H7 (cell line): Measurements from ENCODE around the gene C1orf146. TPM values are rescaled to one million over a fixed set of nuclear protein-coding genes. Genes with fewer than 3 reads are reported as not detected.
"Not testable (repeated sequence)": the region's sequence is repeated elsewhere in the genome, so short reads cannot be mapped to it uniquely, and the experiment has no call there.

ENCODE experiments used
- DNase-seq: peaks from one replicate; pipeline ENCODE4 v3.0.0; 2012
- H3K27me3 ChIP-seq: 2 replicates; pipeline ENCODE4 v1.6.0; 2011; ENCODE audit warnings: mild to moderate bottlenecking, low read length; ENCODE audit not compliant: control insufficient read depth, insufficient read depth
- H3K36me3 ChIP-seq: replicated peaks from 2 replicates; pipeline ENCODE4 v1.5.1; 2011; ENCODE audit warnings: low read length; ENCODE audit not compliant: control insufficient read depth, insufficient read depth
- H3K4me3 ChIP-seq: 2 replicates; pipeline ENCODE4 v1.5.1; 2011; ENCODE audit warnings: low read depth, mild to moderate bottlenecking, control low read depth, low read length, moderate library complexity; ENCODE audit not compliant: insufficient read depth
- total RNA-seq: library from RNA; depleted of rRNA; stranded (reverse); fragments of >200 nt; shearing (Covaris generic); gene quantifications from 2 replicates; pipeline ENCODE4 v1.2.3, GENCODE V29; 2014

The C1orf146 gene
- total RNA-seq, 1 experiment from 2014 or later: not detected

GRCh38 chr1:92219028-92219427 lies 1.3 kb downstream of the C1orf146 start:
- Histone ChIP-seq H3K4me3 (no peak overlapping the region), H3K36me3 (no peaks in the 10 kb centered on the region), H3K27me3 (no peaks in the 10 kb centered on the region)
- DNase-seq: no peak

- Histone ChIP-seq H3K27me3 (no peaks in the 10 kb centered on the region), H3K36me3 (no peaks in the 10 kb centered on the region), H3K4me3 (no peak overlapping the region)
- DNase-seq: no peak
Measured at GRCh38 chr1:92228401-92228800, 10.7 kb downstream of the C1orf146 start.

GRCh38 chr1:92230736-92231135 lies 13.0 kb downstream of the C1orf146 start:
- DNase-seq: no peak
- H3K27me3 ChIP-seq: no peaks in the 10 kb centered on the region
- H3K4me3 ChIP-seq: no peak overlapping the region
- H3K36me3 ChIP-seq: no peaks in the 10 kb centered on the region

- no peak for DNase-seq
- Histone ChIP-seq H3K36me3 (no peaks in the 10 kb centered on the region), H3K27me3 (no peaks in the 10 kb centered on the region), H3K4me3 (no peak overlapping the region)
Measured at GRCh38 chr1:92240034-92240433, 22.3 kb downstream of the C1orf146 start.

- Histone ChIP-seq H3K36me3 (peaks cover 5% of the 10 kb centered on the region), H3K4me3 (no peak overlapping the region), H3K27me3 (no peaks in the 10 kb centered on the region)
- DNase-seq: no peak
Measured at GRCh38 chr1:92244376-92244775, 26.7 kb downstream of the C1orf146 start.

- DNase-seq, H3K27me3 ChIP-seq, H3K4me3 ChIP-seq, H3K36me3 ChIP-seq: not testable (repeated sequence)
Measured at GRCh38 chr1:92254714-92255113, 37.0 kb downstream of the C1orf146 start.

GRCh38 chr1:92259350-92259749 lies 41.6 kb downstream of the C1orf146 start:
- DNase-seq: no peak
- no peak overlapping the region for H3K4me3 ChIP-seq
- H3K27me3 ChIP-seq: no peaks in the 10 kb centered on the region
- peaks cover 7% of the 10 kb centered on the region for H3K36me3 ChIP-seq

- Histone ChIP-seq H3K4me3 (no peak overlapping the region), H3K36me3 (peaks cover 7% of the 10 kb centered on the region), H3K27me3 (no peaks in the 10 kb centered on the region)
Measured at GRCh38 chr1:92262516-92262915, 44.8 kb downstream of the C1orf146 start.

GRCh38 chr1:92273039-92273438 lies 55.3 kb downstream of the C1orf146 start:
- Histone ChIP-seq H3K4me3 (no peak overlapping the region), H3K27me3 (no peaks in the 10 kb centered on the region), H3K36me3 (peaks cover 2% of the 10 kb centered on the region; the same call in 1 of the 2 replicates)
- DNase-seq: no peak

More at GRCh38 chr1:92262516-92262915, 44.8 kb downstream of the C1orf146 start:
- DNase-seq: no peak

GRCh38 chr1:92274939-92275338 lies 57.2 kb downstream of the C1orf146 start:
- no peak for DNase-seq
- no peak overlapping the region for H3K4me3 ChIP-seq
- H3K36me3 ChIP-seq: peaks cover 2% of the 10 kb centered on the region; the same call in 1 of the 2 replicates
- no peaks in the 10 kb centered on the region for H3K27me3 ChIP-seq

- H3K36me3 ChIP-seq: peaks cover 2% of the 10 kb centered on the region; the same call in 1 of the 2 replicates
- H3K27me3 ChIP-seq: no peaks in the 10 kb centered on the region
- H3K4me3 ChIP-seq: no peak overlapping the region
- DNase-seq: no peak
Measured at GRCh38 chr1:92276082-92276481, 58.4 kb downstream of the C1orf146 start.

GRCh38 chr1:92277105-92277723 lies 59.5 kb downstream of the C1orf146 start:
- DNase-seq: no peak
- peaks cover 1% of the 10 kb centered on the region; the same call in 1 of the 2 replicates for H3K36me3 ChIP-seq

GRCh38 chr1:92279781-92280180 lies 62.1 kb downstream of the C1orf146 start:
- DNase-seq, H3K27me3 ChIP-seq: not testable (repeated sequence)

More at GRCh38 chr1:92277105-92277723, 59.5 kb downstream of the C1orf146 start:
- no peaks in the 10 kb centered on the region for H3K27me3 ChIP-seq
- no peak overlapping the region for H3K4me3 ChIP-seq

GRCh38 chr1:92281411-92281810 lies 63.7 kb downstream of the C1orf146 start:
- not testable (repeated sequence) for H3K4me3 ChIP-seq, DNase-seq, H3K36me3 ChIP-seq, H3K27me3 ChIP-seq

More at GRCh38 chr1:92279781-92280180, 62.1 kb downstream of the C1orf146 start:
- not testable (repeated sequence) for H3K4me3 ChIP-seq, H3K36me3 ChIP-seq

GRCh38 chr1:92291372-92291999 lies 73.8 kb downstream of the C1orf146 start:
- Histone ChIP-seq H3K27me3 (no peaks in the 10 kb centered on the region), H3K36me3 (peaks cover 6% of the 10 kb centered on the region), H3K4me3 (no peak overlapping the region)
- peak; percentile 24 for DNase-seq
